HCT116 (cell line): ENCODE measurements around the gene TMEM59L. TPM values are rescaled to one million over a fixed set of nuclear protein-coding genes. Genes with fewer than 3 reads are reported as not detected.

Experiments
- ATAC-seq: fragments of 200-7000 bp; cut with Tn5 transposase; 2 replicates; pipeline ENCODE4 v1.9.1; 2020; ENCODE audit warnings: mild to moderate bottlenecking, moderate library complexity
- BruUV-seq: library from RNA; stranded (reverse); fragments of 400-500 nt; replicated peaks from 2 replicates; lab custom pipeline; 2021; lab: Mats Ljungman, UMichigan
- CTCF ChIA-PET: fragments of 300-600 bp; sonication (Branson Sonifier 250); formaldehyde crosslinking; loops from one replicate; lab custom pipeline; 2021; ENCODE audit warnings: antibody characterized with exemption; lab: Charles Lee
- POLR2A ChIA-PET: fragments of 300-600, 350-600 bp; sonication (Branson Sonifier 250); formaldehyde crosslinking; loops from one replicate; lab custom pipeline; 2021; ENCODE audit warnings: antibody characterized with exemption; lab: Charles Lee
- RAD21 ChIA-PET, 2 experiments: fragments of 300-600 bp; sonication (Branson Sonifier 250); formaldehyde crosslinking; loops; one replicate each; lab custom pipeline; 2023; ENCODE audit warnings: low total read pairs in 2 of 2; ENCODE audit not compliant: uncharacterized antibody in 2 of 2, unreplicated experiment in 2 of 2, low non-redundant PET in 1 of 2; lab: Charles Lee
- DNase-seq: peaks from one replicate; pipeline ENCODE4 v3.0.0-alpha.2; 2010; ENCODE audit warnings: low read depth, low spot score
- H2AFZ ChIP-seq: fragments of 200-600 bp; shearing (Covaris generic), sonication (generic); 2 replicates; pipeline ENCODE4 v1.6.1; 2017; ENCODE audit warnings: low read depth, mixed run types, mixed read lengths, antibody characterized with exemption, low read length; ENCODE audit not compliant: poor library complexity, severe bottlenecking
- H3K27ac ChIP-seq: 2 replicates; pipeline ENCODE4 v1.5.1; 2012; ENCODE audit warnings: low read depth, low read length
- H3K27me3 ChIP-seq: fragments of 200-600 bp; sonication (generic); 2 replicates; pipeline ENCODE4 v1.6.1; 2016; ENCODE audit warnings: mixed run types, low read length, mixed read lengths; ENCODE audit not compliant: insufficient read depth
- H3K36me3 ChIP-seq, 2 experiments: fragments of 200-500 bp in 1 of 2; fragments of 200-600 bp in 1 of 2; sonication (Bioruptor generic) in 1 of 2; sonication (generic) in 1 of 2; 2 replicates each; pipeline versions ENCODE4 v1.5.1 to v1.6.1; 2014 to 2016; ENCODE audit warnings: low read length in 2 of 2, inconsistent platforms in 1 of 2, mixed read lengths in 1 of 2, mixed run types in 1 of 2; ENCODE audit not compliant: insufficient read depth in 2 of 2, control insufficient read depth in 1 of 2
- H3K4me1 ChIP-seq, 2 experiments: fragments of 200-600 bp in 1 of 2; sonication (generic) in 1 of 2; 2 replicates each; pipeline versions ENCODE4 v1.5.1 to v1.6.1; 2012 to 2017; ENCODE audit warnings: low read length in 2 of 2, inconsistent platforms in 1 of 2, mild to moderate bottlenecking in 1 of 2, mixed read lengths in 1 of 2, mixed run types in 1 of 2, moderate library complexity in 1 of 2; ENCODE audit not compliant: insufficient read depth in 2 of 2, control insufficient read depth in 1 of 2
- H3K4me2 ChIP-seq: fragments of 200-600 bp; sonication (generic); 2 replicates; pipeline ENCODE4 v1.6.1; 2017; ENCODE audit warnings: mixed run types, low read length, mixed read lengths
- H3K4me3 ChIP-seq, 2 experiments: fragments of 200-600 bp in 1 of 2; sonication (generic) in 1 of 2; replicated peaks in 1 of 2; 2 replicates each; pipeline ENCODE4 v1.5.1; 2011 to 2016; ENCODE audit warnings: low read length in 2 of 2, control low read depth in 1 of 2, low read depth in 1 of 2, mild to moderate bottlenecking in 1 of 2, mixed read lengths in 1 of 2, mixed run types in 1 of 2
- H3K79me2 ChIP-seq: fragments of 200-600 bp; sonication (generic); 2 replicates; pipeline ENCODE4 v1.6.1; 2017; ENCODE audit warnings: mild to moderate bottlenecking, mixed run types, low read length, moderate library complexity, mixed read lengths; ENCODE audit not compliant: insufficient read depth
- H3K9ac ChIP-seq: fragments of 200-600 bp; sonication (generic); 2 replicates; pipeline ENCODE4 v1.6.1; 2016; ENCODE audit warnings: low read length, mixed read lengths
- H3K9me2 ChIP-seq: fragments of 200-600 bp; sonication (generic), shearing (Covaris generic); 2 replicates; pipeline ENCODE4 v1.6.1; 2017; ENCODE audit warnings: mixed run types, mild to moderate bottlenecking, moderate library complexity; ENCODE audit not compliant: insufficient read depth
- H3K9me3 ChIP-seq, 2 experiments: fragments of 200-500 bp in 1 of 2; fragments of 200-600 bp in 1 of 2; sonication (Bioruptor generic) in 1 of 2; sonication (generic) in 1 of 2; 2 replicates each; pipeline ENCODE4 v1.6.1; 2014 to 2017; ENCODE audit warnings: low read length in 2 of 2, mixed read lengths in 2 of 2, inconsistent platforms in 1 of 2, low read depth in 1 of 2, mild to moderate bottlenecking in 1 of 2, mixed run types in 1 of 2, moderate library complexity in 1 of 2; ENCODE audit not compliant: control insufficient read depth in 1 of 2, insufficient read depth in 1 of 2
- H4K20me1 ChIP-seq: fragments of 200-600 bp; sonication (generic), shearing (Covaris generic); 2 replicates; pipeline ENCODE4 v1.6.1; 2017; ENCODE audit warnings: mixed run types, mild to moderate bottlenecking, moderate library complexity; ENCODE audit not compliant: insufficient read depth
- ELF1 ChIP-seq: IDR thresholded peaks from 2 replicates; pipeline ENCODE4 v1.6.1; 2012; ENCODE audit warnings: low read depth, borderline replicate concordance
- POLR2A ChIP-seq: IDR thresholded peaks from 2 replicates; pipeline ENCODE4 v1.7.0; 2011; ENCODE audit warnings: borderline replicate concordance; ENCODE audit not compliant: insufficient read depth, insufficient read length; ENCODE audit errors: extremely low read depth
- RAD21 ChIP-seq: IDR thresholded peaks from 2 replicates; pipeline ENCODE4 v1.6.1; 2012; ENCODE audit warnings: low read depth, mild to moderate bottlenecking
- TCF7L2 ChIP-seq: IDR thresholded peaks from 2 replicates; pipeline ENCODE4 v1.7.0; 2011; ENCODE audit warnings: borderline replicate concordance, inconsistent platforms; ENCODE audit not compliant: insufficient read depth, insufficient read length; ENCODE audit errors: extremely low read depth
- ZNF274 ChIP-seq: fragments of 200-500 bp; sonication (Bioruptor generic); IDR thresholded peaks from 2 replicates; pipeline ENCODE4 v1.6.1; 2014; ENCODE audit warnings: mild to moderate bottlenecking, low read depth, low read length, inconsistent platforms
- intact Hi-C: fragments of 100-400 bp; cut with micrococcal nuclease; formaldehyde crosslinking; loops from 2 replicates; pipeline ENCODE4 v1.10.0; 2022
- total RNA-seq: library from RNA; stranded (reverse); gene quantifications from one replicate; pipeline ENCODE4 v1.2.1, GENCODE V29; 2021; ENCODE audit not compliant: unreplicated experiment
- TF ChIP-seq, protein P1 (sequence below): IDR thresholded peaks from 2 replicates; pipeline ENCODE4 v1.6.1; 2011; ENCODE audit warnings: mild to moderate bottlenecking, low read length, moderate library complexity; ENCODE audit not compliant: insufficient replicate concordance; ENCODE audit errors: extremely low read depth
- TF ChIP-seq, protein P2 (sequence below): IDR thresholded peaks from 2 replicates; pipeline ENCODE4 v1.6.1; 2012
- TF ChIP-seq, protein P3 (sequence below): IDR thresholded peaks from 2 replicates; pipeline ENCODE4 v1.6.1; 2012

Gene TMEM59L
- total RNA-seq, 1 experiment from 2014 or later = 14.3 TPM

DNA sequence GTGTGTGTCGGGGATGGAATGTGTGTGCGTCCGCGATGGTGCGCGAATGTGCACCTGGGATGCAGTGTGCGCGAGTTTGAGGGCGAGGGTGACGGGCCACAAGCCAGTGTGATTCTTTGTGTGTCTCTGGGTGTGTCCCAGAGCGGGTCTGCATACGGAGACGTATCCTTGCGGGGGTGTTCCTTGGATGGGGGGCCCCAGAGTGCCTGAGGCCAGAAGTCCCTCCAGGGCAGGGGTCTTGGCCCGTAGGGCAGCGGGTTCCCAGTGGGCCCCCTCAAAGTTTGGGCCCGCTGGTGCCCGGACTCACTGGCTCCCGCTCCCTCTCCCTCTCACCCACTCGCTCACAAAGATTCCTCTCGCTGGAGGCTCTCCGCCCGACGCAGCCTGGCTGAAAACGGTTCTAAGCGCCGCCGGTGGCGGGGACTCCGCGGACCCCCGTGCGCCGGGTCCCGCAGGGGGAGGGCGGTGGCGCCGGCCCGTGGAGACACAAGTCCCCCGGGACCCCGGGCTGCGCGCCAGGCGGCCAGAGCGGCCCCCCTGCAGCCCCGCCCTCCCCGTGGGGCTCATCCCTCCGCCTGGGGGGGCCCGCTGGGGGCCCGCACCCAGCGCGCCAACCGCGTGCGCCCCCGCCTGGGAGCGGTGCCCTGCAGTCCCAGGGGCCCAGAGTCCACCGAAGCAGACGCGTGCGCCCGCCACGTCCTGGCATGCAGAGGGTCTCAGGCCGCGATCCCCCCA lies 7.0 kb upstream of the TMEM59L start:
- Histone ChIP-seq H3K27ac (peak overlapping the region; percentile 52; the same call in 1 of the 2 replicates), H3K36me3 (no peaks in the 10 kb centered on the region), H3K9ac (peak overlapping the region; percentile 51), H3K27me3 (peaks cover 13% of the 10 kb centered on the region; the same call in 1 of the 2 replicates), H3K4me2 (peak overlapping the region; percentile 73), H3K9me3 (no peaks in the 10 kb centered on the region), H4K20me1 (no peaks in the 10 kb centered on the region), H3K79me2 (no peaks in the 10 kb centered on the region), H3K4me3 (peak overlapping the region; percentile 40 to 53), H2AFZ (no peak overlapping the region), H3K4me1 (peaks cover 22 to 27% of the 10 kb centered on the region in 2 experiments), H3K9me2 (no peaks in the 10 kb centered on the region)
- no TSS peak for BruUV-seq
- TF ChIP-seq, protein P1, sequence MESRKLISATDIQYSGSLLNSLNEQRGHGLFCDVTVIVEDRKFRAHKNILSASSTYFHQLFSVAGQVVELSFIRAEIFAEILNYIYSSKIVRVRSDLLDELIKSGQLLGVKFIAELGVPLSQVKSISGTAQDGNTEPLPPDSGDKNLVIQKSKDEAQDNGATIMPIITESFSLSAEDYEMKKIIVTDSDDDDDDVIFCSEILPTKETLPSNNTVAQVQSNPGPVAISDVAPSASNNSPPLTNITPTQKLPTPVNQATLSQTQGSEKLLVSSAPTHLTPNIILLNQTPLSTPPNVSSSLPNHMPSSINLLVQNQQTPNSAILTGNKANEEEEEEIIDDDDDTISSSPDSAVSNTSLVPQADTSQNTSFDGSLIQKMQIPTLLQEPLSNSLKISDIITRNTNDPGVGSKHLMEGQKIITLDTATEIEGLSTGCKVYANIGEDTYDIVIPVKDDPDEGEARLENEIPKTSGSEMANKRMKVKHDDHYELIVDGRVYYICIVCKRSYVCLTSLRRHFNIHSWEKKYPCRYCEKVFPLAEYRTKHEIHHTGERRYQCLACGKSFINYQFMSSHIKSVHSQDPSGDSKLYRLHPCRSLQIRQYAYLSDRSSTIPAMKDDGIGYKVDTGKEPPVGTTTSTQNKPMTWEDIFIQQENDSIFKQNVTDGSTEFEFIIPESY = no peak
- TF ChIP-seq ELF1 = no peak
- TF ChIP-seq POLR2A = no peak
- TF ChIP-seq, protein P2, sequence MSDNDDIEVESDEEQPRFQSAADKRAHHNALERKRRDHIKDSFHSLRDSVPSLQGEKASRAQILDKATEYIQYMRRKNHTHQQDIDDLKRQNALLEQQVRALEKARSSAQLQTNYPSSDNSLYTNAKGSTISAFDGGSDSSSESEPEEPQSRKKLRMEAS = no peak
- TF ChIP-seq, protein P3, sequence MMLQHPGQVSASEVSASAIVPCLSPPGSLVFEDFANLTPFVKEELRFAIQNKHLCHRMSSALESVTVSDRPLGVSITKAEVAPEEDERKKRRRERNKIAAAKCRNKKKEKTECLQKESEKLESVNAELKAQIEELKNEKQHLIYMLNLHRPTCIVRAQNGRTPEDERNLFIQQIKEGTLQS = no peak
- TF ChIP-seq TCF7L2 = no peak
- TF ChIP-seq RAD21 = no peak
- no peak for TF ChIP-seq ZNF274
- ChIA-PET CTCF (no interaction called here), POLR2A (no interaction called here), RAD21 (no interaction called here)
- intact Hi-C loops = no loop called here
- ATAC-seq (peak; percentile 3; the same call in 1 of the 2 replicates), DNase-seq (no peak)
